ENCODE measurements around the gene DIP2C. TPM values are rescaled to one million over a fixed set of nuclear protein-coding genes. Genes with fewer than 3 reads are reported as not detected.

The DIP2C gene
- total RNA-seq, 1 donor from 2014 or later = 52.6 TPM

DNA sequence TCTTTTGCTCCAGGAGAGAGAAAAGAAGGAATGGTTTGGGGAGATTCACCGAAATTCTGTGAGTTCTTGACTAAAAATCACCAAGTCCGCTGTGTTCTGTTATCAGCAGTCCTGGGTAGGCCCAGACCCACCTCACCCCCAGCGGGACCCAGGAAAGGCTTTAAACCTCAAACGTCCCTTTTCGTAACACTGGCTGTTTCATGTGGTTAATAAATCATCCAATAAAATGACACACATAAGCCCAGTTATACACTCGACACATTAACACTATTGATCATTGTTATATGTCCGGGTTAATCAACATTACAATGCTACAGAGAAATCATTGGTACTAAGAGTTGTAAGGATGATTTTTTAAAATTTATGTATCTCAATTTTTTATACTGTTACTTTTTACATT lies 25.2 kb downstream of the DIP2C start:
- peak overlapping the region; percentile 96 for H3K27ac Mint-ChIP-seq (ENCODE audit: unreplicated experiment)
- H3K4me3 Mint-ChIP-seq (ENCODE audit: unreplicated experiment) = peak overlapping the region; percentile 56
- H3K4me1 Mint-ChIP-seq (ENCODE audit: low read depth, unreplicated experiment) = peaks cover 49% of the 10 kb centered on the region
- TF ChIP-seq, protein P1, sequence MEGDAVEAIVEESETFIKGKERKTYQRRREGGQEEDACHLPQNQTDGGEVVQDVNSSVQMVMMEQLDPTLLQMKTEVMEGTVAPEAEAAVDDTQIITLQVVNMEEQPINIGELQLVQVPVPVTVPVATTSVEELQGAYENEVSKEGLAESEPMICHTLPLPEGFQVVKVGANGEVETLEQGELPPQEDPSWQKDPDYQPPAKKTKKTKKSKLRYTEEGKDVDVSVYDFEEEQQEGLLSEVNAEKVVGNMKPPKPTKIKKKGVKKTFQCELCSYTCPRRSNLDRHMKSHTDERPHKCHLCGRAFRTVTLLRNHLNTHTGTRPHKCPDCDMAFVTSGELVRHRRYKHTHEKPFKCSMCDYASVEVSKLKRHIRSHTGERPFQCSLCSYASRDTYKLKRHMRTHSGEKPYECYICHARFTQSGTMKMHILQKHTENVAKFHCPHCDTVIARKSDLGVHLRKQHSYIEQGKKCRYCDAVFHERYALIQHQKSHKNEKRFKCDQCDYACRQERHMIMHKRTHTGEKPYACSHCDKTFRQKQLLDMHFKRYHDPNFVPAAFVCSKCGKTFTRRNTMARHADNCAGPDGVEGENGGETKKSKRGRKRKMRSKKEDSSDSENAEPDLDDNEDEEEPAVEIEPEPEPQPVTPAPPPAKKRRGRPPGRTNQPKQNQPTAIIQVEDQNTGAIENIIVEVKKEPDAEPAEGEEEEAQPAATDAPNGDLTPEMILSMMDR (IDR thresholded peaks at IDR 0.05; ENCODE audit: partially characterized antibody, unreplicated experiment) = no peak
- DNase-seq = no peak
- H3K27me3 Mint-ChIP-seq (ENCODE audit: unreplicated experiment) = peaks cover 9% of the 10 kb centered on the region
- H3K9me3 Mint-ChIP-seq (ENCODE audit: unreplicated experiment) = peaks cover 14% of the 10 kb centered on the region
- H3K36me3 Mint-ChIP-seq (ENCODE audit: unreplicated experiment) = no peaks in the 10 kb centered on the region

DNA sequence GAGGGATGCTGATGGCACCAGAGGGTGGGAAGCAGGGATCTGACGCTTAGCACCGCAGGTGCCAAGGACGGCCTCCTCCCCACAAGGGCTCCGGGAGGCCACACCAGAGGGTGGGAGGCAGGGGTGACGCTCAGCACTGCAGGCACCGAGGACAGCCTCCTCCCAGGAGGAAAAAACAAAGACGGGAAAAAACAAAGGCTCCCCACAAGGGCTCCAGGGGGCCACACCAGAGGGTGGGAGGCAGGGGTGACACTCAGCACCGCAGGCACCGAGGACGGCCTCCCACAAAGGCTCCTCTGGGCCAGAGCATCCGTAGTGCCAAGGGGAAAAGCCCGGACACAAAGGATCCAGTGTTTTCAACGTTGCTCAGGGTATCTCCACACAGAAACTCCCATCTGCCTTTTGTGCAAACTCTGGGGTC lies 25.6 kb downstream of the DIP2C start:
- peaks cover 14% of the 10 kb centered on the region for H3K9me3 Mint-ChIP-seq (ENCODE audit: unreplicated experiment)
- H3K27me3 Mint-ChIP-seq (ENCODE audit: unreplicated experiment) = peaks cover 13% of the 10 kb centered on the region
- no peak for DNase-seq
- no peaks in the 10 kb centered on the region for H3K36me3 Mint-ChIP-seq (ENCODE audit: unreplicated experiment)
- H3K4me3 Mint-ChIP-seq (ENCODE audit: unreplicated experiment) = peak overlapping the region; percentile 56
- peaks cover 54% of the 10 kb centered on the region for H3K4me1 Mint-ChIP-seq (ENCODE audit: low read depth, unreplicated experiment)
- TF ChIP-seq, protein P1 (IDR thresholded peaks at IDR 0.05; ENCODE audit: partially characterized antibody, unreplicated experiment) = no peak
- H3K27ac Mint-ChIP-seq (ENCODE audit: unreplicated experiment) = peak overlapping the region; percentile 96

DNA sequence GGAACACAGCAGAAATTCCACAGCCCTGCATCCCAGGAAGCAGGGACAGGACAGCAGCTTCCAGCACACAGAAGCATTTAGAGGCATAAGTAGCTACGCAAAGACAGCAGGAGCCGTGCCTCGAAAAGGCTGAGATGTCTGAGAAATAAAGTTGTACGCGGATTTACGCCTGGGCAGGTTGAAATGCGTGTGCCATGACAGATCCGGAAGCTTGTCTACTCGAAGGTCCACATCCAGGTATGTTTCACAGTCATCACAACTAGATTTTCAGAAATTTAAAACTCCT lies 26.1 kb downstream of the DIP2C start:
- H3K4me3 Mint-ChIP-seq (ENCODE audit: unreplicated experiment) = peak overlapping the region; percentile 81
- peaks cover 14% of the 10 kb centered on the region for H3K9me3 Mint-ChIP-seq (ENCODE audit: unreplicated experiment)
- peak overlapping the region; percentile 96 for H3K27ac Mint-ChIP-seq (ENCODE audit: unreplicated experiment)
- peaks cover 14% of the 10 kb centered on the region for H3K27me3 Mint-ChIP-seq (ENCODE audit: unreplicated experiment)
- H3K36me3 Mint-ChIP-seq (ENCODE audit: unreplicated experiment) = no peaks in the 10 kb centered on the region
- TF ChIP-seq, protein P1 (IDR thresholded peaks at IDR 0.05; ENCODE audit: partially characterized antibody, unreplicated experiment) = no peak
- no peak for DNase-seq
- peaks cover 57% of the 10 kb centered on the region for H3K4me1 Mint-ChIP-seq (ENCODE audit: low read depth, unreplicated experiment)

DNA sequence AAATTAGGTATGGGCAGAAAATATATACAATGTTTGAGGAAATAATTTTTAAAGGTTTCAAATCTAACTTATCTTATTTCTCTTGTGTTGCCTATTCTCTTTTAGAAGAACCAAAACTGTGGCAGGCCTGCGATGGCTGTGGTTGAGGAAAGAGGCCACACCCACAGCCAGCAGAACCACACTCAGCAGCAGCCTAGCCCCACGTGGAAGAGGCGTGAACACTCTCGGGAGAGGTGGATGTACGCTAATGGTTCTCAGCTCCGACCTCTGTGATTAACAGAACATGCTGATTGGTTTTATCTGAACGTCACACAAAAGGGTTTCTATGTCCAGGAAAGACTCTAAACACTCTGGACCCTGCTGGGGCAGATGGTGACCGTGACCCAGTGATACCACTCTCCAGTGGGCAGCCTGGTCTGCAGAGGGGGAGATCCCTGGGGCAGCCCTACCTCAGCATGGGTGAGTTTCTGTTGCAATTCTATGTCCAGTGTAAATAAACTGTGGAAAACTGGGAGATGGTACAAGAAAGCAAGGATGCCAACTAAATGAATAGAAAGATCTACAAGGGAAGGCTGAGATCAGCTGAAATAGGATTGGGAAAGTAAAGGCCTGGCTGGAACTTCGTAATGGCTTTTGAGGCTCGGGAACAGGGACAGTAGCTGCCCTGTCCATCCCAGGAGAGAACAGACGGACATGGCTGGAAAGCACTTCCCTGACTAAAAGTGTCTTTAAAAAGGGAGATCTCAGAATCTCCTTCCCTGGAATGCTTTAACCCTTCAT lies 26.6 kb downstream of the DIP2C start:
- no peaks in the 10 kb centered on the region for H3K36me3 Mint-ChIP-seq (ENCODE audit: unreplicated experiment)
- peak; percentile 74 for DNase-seq
- peak overlapping the region; percentile 96 for H3K27ac Mint-ChIP-seq (ENCODE audit: unreplicated experiment)
- H3K9me3 Mint-ChIP-seq (ENCODE audit: unreplicated experiment) = peaks cover 16% of the 10 kb centered on the region
- H3K4me3 Mint-ChIP-seq (ENCODE audit: unreplicated experiment) = peak overlapping the region; percentile 81
- TF ChIP-seq, protein P1 (IDR thresholded peaks at IDR 0.05; ENCODE audit: partially characterized antibody, unreplicated experiment) = no peak
- peaks cover 14% of the 10 kb centered on the region for H3K27me3 Mint-ChIP-seq (ENCODE audit: unreplicated experiment)
- peaks cover 60% of the 10 kb centered on the region for H3K4me1 Mint-ChIP-seq (ENCODE audit: low read depth, unreplicated experiment)

DNA sequence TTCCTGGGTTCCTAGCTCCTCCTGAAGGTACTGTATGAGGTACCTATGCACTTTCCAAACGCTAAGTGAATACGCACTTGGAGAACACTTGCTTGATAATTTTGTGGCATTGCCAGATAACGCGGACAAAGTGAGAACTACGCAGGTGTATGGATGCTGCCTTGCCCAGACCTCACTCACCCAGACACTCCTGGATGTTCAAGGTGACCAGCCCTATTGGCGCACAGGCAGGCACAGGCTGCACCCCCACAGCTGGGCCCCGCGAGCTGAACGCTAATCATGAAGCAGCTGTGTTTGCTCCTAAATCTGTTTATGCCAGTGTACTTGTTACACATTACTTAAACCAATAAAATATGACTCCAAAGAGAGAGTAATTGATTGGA lies 27.3 kb downstream of the DIP2C start:
- H3K27ac Mint-ChIP-seq (ENCODE audit: unreplicated experiment) = peak overlapping the region; percentile 96
- peaks cover 60% of the 10 kb centered on the region for H3K4me1 Mint-ChIP-seq (ENCODE audit: low read depth, unreplicated experiment)
- H3K9me3 Mint-ChIP-seq (ENCODE audit: unreplicated experiment) = peaks cover 16% of the 10 kb centered on the region
- peak overlapping the region; percentile 81 for H3K4me3 Mint-ChIP-seq (ENCODE audit: unreplicated experiment)
- no peaks in the 10 kb centered on the region for H3K36me3 Mint-ChIP-seq (ENCODE audit: unreplicated experiment)
- DNase-seq = no peak
- TF ChIP-seq, protein P1 (IDR thresholded peaks at IDR 0.05; ENCODE audit: partially characterized antibody, unreplicated experiment) = no peak
- peaks cover 14% of the 10 kb centered on the region for H3K27me3 Mint-ChIP-seq (ENCODE audit: unreplicated experiment)

All from glutamatergic neuron (in vitro differentiated cells).